Endothelial cell (in vitro differentiated cells): Measurements from ENCODE around the gene MBNL1. TPM values are rescaled to one million over a fixed set of nuclear protein-coding genes. Genes with fewer than 3 reads are reported as not detected.

Experiments
- DNase-seq: peaks from one replicate; pipeline ENCODE4 v3.0.0; 2021; ENCODE audit warnings: low spot score
- H3K27ac Mint-ChIP-seq: one replicate; pipeline ENCODE4 v1.8.0; 2021; ENCODE audit warnings: mixed read lengths, inconsistent platforms; ENCODE audit not compliant: unreplicated experiment
- H3K27me3 Mint-ChIP-seq: one replicate; pipeline ENCODE4 v1.8.0; 2021; ENCODE audit warnings: mild to moderate bottlenecking, moderate library complexity, mixed read lengths, inconsistent platforms; ENCODE audit not compliant: unreplicated experiment
- H3K36me3 Mint-ChIP-seq: one replicate; pipeline ENCODE4 v1.8.0; 2021; ENCODE audit warnings: mild to moderate bottlenecking, low read depth, mixed read lengths, inconsistent platforms; ENCODE audit not compliant: unreplicated experiment
- H3K4me1 Mint-ChIP-seq: one replicate; pipeline ENCODE4 v1.8.0; 2021; ENCODE audit warnings: mild to moderate bottlenecking, mixed read lengths, inconsistent platforms; ENCODE audit not compliant: unreplicated experiment
- H3K4me3 Mint-ChIP-seq: one replicate; pipeline ENCODE4 v1.8.0; 2021; ENCODE audit warnings: mild to moderate bottlenecking, mixed read lengths, inconsistent platforms; ENCODE audit not compliant: unreplicated experiment
- H3K9me3 Mint-ChIP-seq: one replicate; pipeline ENCODE4 v1.8.0; 2021; ENCODE audit warnings: mixed read lengths, inconsistent platforms; ENCODE audit not compliant: unreplicated experiment
- total RNA-seq: library from RNA; stranded (reverse); fragmentation: NEBNext Ultra II Directional; extraction: Animal tissue kit (Norgen Biotek cat#: 25700); gene quantifications from one replicate; pipeline ENCODE4 v1.2.1, GENCODE V29; 2021; ENCODE audit not compliant: unreplicated experiment
- TF ChIP-seq, protein P1 (sequence below): fragments of 200-600 bp; sonication (generic); IDR thresholded peaks from one replicate; pipeline ENCODE4 v1.5.0; 2021; ENCODE audit warnings: antibody characterized with exemption; ENCODE audit not compliant: unreplicated experiment

The MBNL1 gene
- total RNA-seq, 1 donor from 2014 or later = 54.1 TPM

DNA sequence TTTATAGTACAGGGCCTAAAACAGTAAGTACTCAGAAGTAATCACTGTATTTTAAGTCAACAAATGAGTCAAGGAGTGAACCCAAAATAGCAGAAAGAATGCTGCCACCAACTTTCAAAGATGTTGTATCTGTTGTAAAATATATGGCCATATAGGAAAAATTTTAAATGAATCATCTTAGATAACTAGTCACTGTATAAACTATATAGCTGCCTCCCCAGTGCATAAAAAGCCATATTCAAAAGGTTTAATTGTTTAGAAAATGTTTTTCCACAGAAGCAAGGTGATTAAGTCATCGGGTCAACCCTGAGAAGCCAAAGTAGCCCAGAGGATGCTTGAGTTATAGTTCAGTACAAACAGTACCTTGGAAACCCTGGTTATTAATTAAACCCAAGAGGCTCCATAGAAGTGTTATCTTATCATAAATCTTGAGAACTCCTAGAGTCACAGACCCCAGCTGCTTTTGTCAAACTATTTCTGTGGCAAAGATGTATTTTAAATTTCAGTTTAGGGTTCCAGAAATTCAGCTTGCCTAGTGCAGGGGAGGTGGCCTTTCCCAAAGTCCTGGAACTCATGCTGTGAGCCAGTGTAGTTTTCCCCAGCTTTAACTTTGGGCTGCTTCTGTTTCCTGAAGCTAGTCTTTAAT lies 39.2 kb downstream of the MBNL1 start:
- no peaks in the 10 kb centered on the region for H3K27me3 Mint-ChIP-seq
- TF ChIP-seq, protein P1, sequence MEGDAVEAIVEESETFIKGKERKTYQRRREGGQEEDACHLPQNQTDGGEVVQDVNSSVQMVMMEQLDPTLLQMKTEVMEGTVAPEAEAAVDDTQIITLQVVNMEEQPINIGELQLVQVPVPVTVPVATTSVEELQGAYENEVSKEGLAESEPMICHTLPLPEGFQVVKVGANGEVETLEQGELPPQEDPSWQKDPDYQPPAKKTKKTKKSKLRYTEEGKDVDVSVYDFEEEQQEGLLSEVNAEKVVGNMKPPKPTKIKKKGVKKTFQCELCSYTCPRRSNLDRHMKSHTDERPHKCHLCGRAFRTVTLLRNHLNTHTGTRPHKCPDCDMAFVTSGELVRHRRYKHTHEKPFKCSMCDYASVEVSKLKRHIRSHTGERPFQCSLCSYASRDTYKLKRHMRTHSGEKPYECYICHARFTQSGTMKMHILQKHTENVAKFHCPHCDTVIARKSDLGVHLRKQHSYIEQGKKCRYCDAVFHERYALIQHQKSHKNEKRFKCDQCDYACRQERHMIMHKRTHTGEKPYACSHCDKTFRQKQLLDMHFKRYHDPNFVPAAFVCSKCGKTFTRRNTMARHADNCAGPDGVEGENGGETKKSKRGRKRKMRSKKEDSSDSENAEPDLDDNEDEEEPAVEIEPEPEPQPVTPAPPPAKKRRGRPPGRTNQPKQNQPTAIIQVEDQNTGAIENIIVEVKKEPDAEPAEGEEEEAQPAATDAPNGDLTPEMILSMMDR = no peak
- H3K9me3 Mint-ChIP-seq = no peaks in the 10 kb centered on the region
- no peaks in the 10 kb centered on the region for H3K36me3 Mint-ChIP-seq
- no peak overlapping the region for H3K4me3 Mint-ChIP-seq
- H3K4me1 Mint-ChIP-seq = peaks cover 3% of the 10 kb centered on the region
- no peak overlapping the region for H3K27ac Mint-ChIP-seq
- DNase-seq = no peak

DNA sequence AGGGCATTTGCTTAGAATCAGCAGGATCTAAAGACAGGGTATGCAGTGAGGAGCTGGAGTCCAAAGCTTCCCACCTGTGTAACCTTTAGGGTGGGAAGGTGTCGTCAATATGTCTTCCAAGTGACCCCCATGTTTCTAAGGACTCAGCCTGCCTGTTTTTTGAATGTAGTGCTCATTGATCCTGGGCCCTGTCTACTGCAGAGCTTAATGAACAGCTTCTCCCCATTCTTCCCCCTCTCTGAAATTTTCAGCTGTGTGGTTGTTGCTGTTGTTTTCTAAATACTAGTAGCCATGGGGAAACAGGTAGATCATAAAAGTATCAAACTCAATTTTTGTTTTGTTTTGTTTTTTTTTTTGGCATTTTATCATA lies 39.7 kb downstream of the MBNL1 start:
- no peaks in the 10 kb centered on the region for H3K9me3 Mint-ChIP-seq
- no peak for DNase-seq
- H3K27me3 Mint-ChIP-seq = no peaks in the 10 kb centered on the region
- no peak overlapping the region for H3K27ac Mint-ChIP-seq
- peaks cover 3% of the 10 kb centered on the region for H3K4me1 Mint-ChIP-seq
- no peaks in the 10 kb centered on the region for H3K36me3 Mint-ChIP-seq
- TF ChIP-seq, protein P1 = no peak
- H3K4me3 Mint-ChIP-seq = no peak overlapping the region

DNA sequence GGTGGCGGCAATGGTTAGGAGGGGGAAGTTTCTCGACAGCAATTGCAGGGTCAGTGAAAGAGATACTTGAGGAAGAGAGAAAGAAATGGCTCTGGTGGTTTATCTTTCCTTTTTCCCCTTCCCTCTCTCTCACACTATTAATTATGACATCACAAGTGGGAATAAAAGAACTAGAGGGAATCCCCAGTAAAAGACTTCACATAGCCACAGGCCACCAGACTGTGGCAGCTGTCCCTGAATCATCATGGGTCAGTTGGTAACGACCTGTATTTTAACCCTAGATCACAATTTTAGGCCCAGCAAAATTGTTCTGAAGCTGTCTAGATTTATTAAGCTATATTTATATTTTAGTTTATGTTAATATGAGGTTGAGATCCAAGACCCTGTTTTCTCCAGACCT lies 40.3 kb downstream of the MBNL1 start:
- TF ChIP-seq, protein P1 = no peak
- Mint-ChIP-seq H3K9me3 (no peaks in the 10 kb centered on the region), H3K36me3 (no peaks in the 10 kb centered on the region), H3K4me3 (no peak overlapping the region), H3K27me3 (no peaks in the 10 kb centered on the region), H3K4me1 (peaks cover 3% of the 10 kb centered on the region), H3K27ac (no peak overlapping the region)
- no peak for DNase-seq

DNA sequence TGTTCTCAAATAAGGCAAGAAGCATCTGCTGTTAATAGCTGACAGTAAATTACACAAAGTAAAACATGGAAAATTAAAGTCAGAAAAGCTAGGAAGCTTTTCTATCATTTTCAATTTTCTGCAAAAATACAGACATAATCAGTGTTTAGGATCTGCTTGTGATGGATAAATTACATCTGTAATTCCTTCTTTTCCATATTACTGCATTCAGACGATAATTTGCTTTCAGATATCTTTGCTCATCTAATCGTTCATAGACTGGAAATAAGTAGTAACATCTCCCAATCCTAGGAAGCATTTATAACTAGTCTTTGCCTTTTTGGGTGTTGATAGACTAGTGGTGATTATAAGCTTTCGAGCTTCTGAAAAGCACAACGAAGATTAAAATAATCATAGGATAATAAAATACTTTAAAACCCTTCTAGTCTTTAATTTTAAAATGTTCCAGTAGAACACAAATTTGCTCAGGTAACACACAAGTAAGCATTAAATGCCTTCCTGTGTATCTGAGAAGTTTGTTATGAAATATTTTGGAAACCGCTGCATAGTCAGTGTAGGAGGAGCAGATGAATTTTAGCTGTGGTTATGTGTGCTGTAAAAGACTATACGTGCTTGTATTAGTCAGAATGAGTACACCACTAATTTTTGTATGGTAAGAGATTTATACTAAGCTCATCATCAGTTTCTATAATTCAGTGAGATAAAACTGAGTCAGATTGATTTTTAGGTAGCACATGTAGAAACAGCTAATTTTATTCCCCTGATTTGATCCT lies 41.0 kb downstream of the MBNL1 start:
- H3K4me3 Mint-ChIP-seq = no peak overlapping the region
- no peaks in the 10 kb centered on the region for H3K9me3 Mint-ChIP-seq
- TF ChIP-seq, protein P1 = no peak
- peaks cover 3% of the 10 kb centered on the region for H3K4me1 Mint-ChIP-seq
- H3K27ac Mint-ChIP-seq = no peak overlapping the region
- no peaks in the 10 kb centered on the region for H3K27me3 Mint-ChIP-seq
- H3K36me3 Mint-ChIP-seq = no peaks in the 10 kb centered on the region
- no peak for DNase-seq

DNA sequence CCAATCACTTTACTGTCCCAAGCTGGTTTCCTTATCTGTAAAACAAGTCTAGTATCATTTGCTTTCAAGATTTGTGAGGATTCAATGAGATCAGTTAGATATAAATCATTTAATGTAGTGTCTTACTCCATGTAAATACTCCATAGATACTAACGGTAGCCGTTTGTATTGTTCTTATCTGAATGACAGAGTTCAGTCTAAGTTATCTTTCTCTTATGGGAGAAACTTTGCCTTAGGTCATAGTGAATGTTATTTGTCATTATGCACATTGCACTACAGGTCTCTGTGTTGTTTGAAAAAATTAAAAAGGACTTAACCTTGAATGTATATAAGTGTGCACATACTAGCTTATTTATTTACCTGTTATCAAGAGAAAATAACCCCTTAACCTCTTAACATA lies 44.7 kb downstream of the MBNL1 start:
- Mint-ChIP-seq H3K9me3 (no peaks in the 10 kb centered on the region), H3K4me3 (no peak overlapping the region), H3K27ac (no peak overlapping the region), H3K27me3 (no peaks in the 10 kb centered on the region), H3K36me3 (no peaks in the 10 kb centered on the region), H3K4me1 (peaks cover 5% of the 10 kb centered on the region)
- TF ChIP-seq, protein P1 = no peak
- no peak for DNase-seq
